GM21526 (cell line): ENCODE measurements around the gene GRID1.
"Not testable (repeated sequence)": the region's sequence is repeated elsewhere in the genome, so short reads cannot be mapped to it uniquely, and the experiment has no call there.

Experiments used
- ATAC-seq: cut with Tn5 transposase; IDR thresholded peaks from one replicate; pipeline ENCODE4 v1.9.1; 2021; ENCODE audit warnings: moderate library complexity; ENCODE audit not compliant: unreplicated experiment, low FRiP score

The GRID1 gene

GRCh38 chr10:86123715-86124114, 242.9 kb downstream of the GRID1 start:
- ATAC-seq, result no peak

DNA sequence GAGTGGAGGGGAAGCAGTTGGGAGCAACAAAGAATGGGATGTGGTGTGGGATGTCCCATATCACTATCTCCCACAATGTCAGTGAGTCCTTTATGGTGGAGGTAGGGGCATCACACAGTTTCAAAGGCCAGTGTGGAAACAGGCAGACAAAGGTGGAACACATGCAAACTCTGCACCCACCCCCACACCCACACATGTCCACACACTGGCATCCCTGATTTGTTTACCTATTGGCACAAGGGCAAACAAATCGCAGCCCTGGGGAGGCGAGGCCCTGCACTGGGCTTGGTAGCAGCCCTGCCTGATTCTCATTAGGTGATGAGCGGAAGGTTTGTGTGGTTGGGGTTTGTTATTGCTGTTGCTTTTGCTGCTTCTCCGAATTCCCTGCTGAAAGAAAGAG, 243.3 kb downstream of the GRID1 start:
- no peak for ATAC-seq

DNA sequence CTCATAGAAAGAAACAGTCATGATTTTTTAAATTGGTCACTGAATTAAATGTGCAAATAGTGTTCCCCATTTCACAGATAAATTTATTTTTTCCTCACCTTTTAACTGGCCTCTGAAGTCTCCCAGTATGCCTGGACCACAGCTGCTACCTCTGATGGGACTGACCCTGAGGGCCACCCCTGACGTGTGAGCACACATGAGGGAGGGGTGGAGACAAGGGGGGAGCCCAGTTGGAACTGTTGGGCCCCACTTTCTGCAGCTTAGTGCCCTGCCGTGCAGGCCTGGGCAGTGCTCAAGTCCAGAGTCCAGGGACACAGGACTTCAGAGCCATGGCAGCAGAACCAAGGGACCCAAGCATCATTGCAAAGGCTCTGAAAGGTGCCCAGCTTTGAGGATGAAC, 243.9 kb downstream of the GRID1 start:
- no peak for ATAC-seq

DNA sequence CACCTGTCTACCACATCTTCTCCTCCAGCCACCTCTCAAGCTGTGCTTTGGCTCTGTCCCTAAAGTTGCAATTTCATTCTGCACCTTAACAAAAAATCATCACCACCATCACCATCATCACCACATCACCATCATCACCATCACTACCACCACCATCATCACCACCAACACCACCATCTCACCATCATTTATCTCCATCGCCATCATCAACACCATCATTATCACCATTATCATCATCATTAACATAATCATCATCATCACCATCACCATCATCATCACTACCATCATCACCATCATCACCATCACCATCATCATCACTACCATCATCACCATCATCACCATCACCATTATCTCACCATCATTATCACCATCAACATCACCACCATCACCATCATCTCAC, 245.4 kb downstream of the GRID1 start:
- no peak for ATAC-seq

- no peak for ATAC-seq
Observed at GRCh38 chr10:86117051-86117450, 249.5 kb downstream of the GRID1 start.

- no peak for ATAC-seq
Observed at GRCh38 chr10:86113983-86114382, 252.6 kb downstream of the GRID1 start.

DNA sequence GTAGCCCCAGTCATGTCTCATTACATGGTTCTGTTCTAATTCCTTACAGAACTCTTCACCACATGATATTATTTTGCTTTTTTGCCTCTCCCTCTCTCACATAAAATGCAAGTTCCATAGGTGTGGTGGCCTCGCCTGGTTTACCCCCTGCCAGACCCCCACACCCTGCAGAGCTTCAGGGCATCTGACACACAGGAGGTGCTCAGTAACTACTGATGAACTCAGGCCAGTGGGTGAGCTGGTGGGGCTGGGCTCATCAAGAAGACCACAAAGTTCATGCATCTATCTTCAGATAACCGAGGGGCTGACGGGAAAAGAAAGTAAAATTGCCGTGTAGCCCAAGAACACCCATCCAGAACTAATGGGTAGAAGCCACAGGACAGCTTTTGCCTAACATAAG, 253.1 kb downstream of the GRID1 start:
- no peak for ATAC-seq

- no peak for ATAC-seq
Observed at GRCh38 chr10:86113044-86113443, 253.6 kb downstream of the GRID1 start.

DNA sequence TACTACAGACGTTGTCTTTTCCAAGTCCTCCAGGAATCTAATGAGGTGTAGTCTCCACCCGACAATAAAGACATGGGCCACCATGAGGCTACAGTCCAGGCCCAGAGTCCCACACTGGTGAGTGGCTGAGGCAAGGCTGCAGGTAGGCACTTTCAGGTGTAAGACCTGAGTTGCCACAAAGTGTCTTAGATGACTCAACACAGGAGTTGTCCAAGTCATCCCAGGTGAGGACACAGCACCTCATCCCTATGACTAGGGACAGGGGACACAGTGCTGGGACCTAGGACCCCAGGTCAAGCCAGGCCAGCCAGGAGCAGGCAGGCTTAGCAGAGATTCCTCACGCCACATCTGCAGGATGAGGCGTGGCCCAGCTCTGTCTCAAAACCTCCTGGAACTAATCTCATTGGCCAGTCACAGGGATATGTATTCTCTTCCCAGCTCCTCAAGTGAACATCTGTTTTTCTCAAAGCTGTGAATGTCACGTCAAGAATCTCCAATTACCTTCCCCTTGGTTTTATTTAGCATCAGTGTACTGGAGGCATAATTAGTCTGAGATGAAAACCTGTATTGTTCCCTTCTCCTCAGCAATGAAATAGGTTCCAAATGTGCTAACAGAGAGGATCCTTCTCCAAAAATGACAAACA, 254.6 kb downstream of the GRID1 start:
- no peak for ATAC-seq

GRCh38 chr10:86110156-86110786, 256.3 kb downstream of the GRID1 start:
- no peak for ATAC-seq

GRCh38 chr10:86109421-86109820, 257.2 kb downstream of the GRID1 start:
- ATAC-seq, result no peak

GRCh38 chr10:86108696-86109095, 257.9 kb downstream of the GRID1 start:
- ATAC-seq, result no peak

- not testable (repeated sequence) for ATAC-seq
Observed at GRCh38 chr10:86107611-86108310, 258.8 kb downstream of the GRID1 start.

- ATAC-seq, result no peak
Observed at GRCh38 chr10:86107131-86107530, 259.5 kb downstream of the GRID1 start.

DNA sequence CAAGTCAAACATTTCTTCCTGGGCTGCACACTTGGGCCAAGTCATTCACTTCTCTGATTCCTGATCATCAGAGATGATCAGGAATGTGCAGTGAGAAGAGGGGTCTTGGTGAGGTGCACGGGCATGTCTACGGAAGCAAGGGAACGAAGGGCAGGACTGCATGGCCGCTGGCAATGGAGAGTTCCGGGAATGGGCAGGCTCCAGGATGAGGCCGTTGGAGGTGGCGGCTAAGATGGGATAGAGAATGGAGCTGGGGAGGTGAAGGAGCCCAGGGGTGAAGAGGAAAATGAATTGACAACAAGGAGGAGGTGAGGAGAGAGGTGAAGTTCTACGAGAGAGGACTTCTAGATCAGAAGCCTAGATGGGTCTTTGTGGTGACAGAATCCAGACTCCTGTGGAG, 260.0 kb downstream of the GRID1 start:
- ATAC-seq, result no peak

DNA sequence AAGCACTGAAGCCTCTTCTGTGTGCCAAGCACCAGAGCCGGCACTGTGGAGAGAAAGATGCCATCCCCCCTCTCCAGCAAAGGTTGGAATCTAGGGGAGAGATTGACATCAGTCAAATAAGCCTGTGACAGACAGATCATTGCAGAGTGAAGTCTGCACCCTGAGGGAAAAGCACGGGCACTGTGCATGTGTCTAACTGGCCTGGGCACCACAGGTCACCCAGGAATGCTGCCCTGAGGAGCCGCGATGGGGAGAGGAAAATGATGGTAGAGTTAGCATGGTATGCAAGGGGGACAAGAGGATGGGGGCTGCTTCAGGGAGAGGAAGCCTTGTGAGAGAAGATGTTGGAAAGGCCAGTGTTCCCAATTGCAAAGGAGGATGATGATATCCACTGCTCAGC, 261.0 kb downstream of the GRID1 start:
- no peak for ATAC-seq

- no peak for ATAC-seq
Observed at GRCh38 chr10:86105181-86105580, 261.4 kb downstream of the GRID1 start.

DNA sequence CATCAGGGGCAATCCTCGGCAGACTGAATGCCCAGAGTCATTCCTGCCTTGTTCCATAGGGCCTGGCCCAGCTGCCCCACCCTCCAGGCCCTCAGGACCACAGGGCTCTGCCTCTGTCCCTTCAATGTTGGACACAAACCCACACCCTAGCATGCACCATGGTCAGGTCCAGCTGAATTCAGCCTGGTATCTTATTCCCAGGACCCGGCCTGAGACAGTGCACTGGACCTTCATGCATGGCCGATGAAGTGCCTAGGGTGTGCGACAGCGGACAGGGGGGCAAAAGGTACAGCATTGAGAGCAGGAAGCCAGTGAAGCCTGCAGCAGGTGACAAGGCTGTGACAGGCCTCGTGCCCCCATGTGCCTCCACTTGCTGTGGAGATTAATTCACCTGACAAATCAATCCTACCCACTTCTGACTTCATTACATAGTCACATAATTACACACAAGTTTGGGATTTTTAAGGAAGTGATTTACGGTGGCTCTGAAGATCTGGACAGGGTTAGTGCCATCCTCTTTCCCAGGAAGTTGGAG, 261.9 kb downstream of the GRID1 start:
- ATAC-seq, result no peak

GRCh38 chr10:86104156-86104555, 262.4 kb downstream of the GRID1 start:
- no peak for ATAC-seq

- ATAC-seq, result no peak
Observed at GRCh38 chr10:86103391-86104101, 263.0 kb downstream of the GRID1 start.

GRCh38 chr10:86102451-86102850, 264.1 kb downstream of the GRID1 start:
- no peak for ATAC-seq
